HCT116 (cell line): ENCODE measurements around the gene PLAGL2. TPM values are rescaled to one million over a fixed set of nuclear protein-coding genes. Genes with fewer than 3 reads are reported as not detected.

ENCODE experiments used
- ATAC-seq: fragments of 200-7000 bp; cut with Tn5 transposase; 2 replicates; pipeline ENCODE4 v1.9.1; 2020; ENCODE audit warnings: mild to moderate bottlenecking, moderate library complexity
- BruUV-seq: library from RNA; stranded (reverse); fragments of 400-500 nt; replicated peaks from 2 replicates; lab custom pipeline; 2021; lab: Mats Ljungman, UMichigan
- CTCF ChIA-PET: fragments of 300-600 bp; sonication (Branson Sonifier 250); formaldehyde crosslinking; loops from one replicate; lab custom pipeline; 2021; ENCODE audit warnings: antibody characterized with exemption; lab: Charles Lee
- POLR2A ChIA-PET: fragments of 300-600, 350-600 bp; sonication (Branson Sonifier 250); formaldehyde crosslinking; loops from one replicate; lab custom pipeline; 2021; ENCODE audit warnings: antibody characterized with exemption; lab: Charles Lee
- RAD21 ChIA-PET, 2 experiments: fragments of 300-600 bp; sonication (Branson Sonifier 250); formaldehyde crosslinking; loops; one replicate each; lab custom pipeline; 2023; ENCODE audit warnings: low total read pairs in 2 of 2; ENCODE audit not compliant: uncharacterized antibody in 2 of 2, unreplicated experiment in 2 of 2, low non-redundant PET in 1 of 2; lab: Charles Lee
- DNase-seq: peaks from one replicate; pipeline ENCODE4 v3.0.0-alpha.2; 2010; ENCODE audit warnings: low read depth, low spot score
- H2AFZ ChIP-seq: fragments of 200-600 bp; shearing (Covaris generic), sonication (generic); 2 replicates; pipeline ENCODE4 v1.6.1; 2017; ENCODE audit warnings: low read depth, mixed run types, mixed read lengths, antibody characterized with exemption, low read length; ENCODE audit not compliant: poor library complexity, severe bottlenecking
- H3K27ac ChIP-seq: 2 replicates; pipeline ENCODE4 v1.5.1; 2012; ENCODE audit warnings: low read depth, low read length
- H3K27me3 ChIP-seq: fragments of 200-600 bp; sonication (generic); 2 replicates; pipeline ENCODE4 v1.6.1; 2016; ENCODE audit warnings: mixed run types, low read length, mixed read lengths; ENCODE audit not compliant: insufficient read depth
- H3K36me3 ChIP-seq, 2 experiments: fragments of 200-500 bp in 1 of 2; fragments of 200-600 bp in 1 of 2; sonication (Bioruptor generic) in 1 of 2; sonication (generic) in 1 of 2; 2 replicates each; pipeline versions ENCODE4 v1.5.1 to v1.6.1; 2014 to 2016; ENCODE audit warnings: low read length in 2 of 2, inconsistent platforms in 1 of 2, mixed read lengths in 1 of 2, mixed run types in 1 of 2; ENCODE audit not compliant: insufficient read depth in 2 of 2, control insufficient read depth in 1 of 2
- H3K4me1 ChIP-seq, 2 experiments: fragments of 200-600 bp in 1 of 2; sonication (generic) in 1 of 2; 2 replicates each; pipeline versions ENCODE4 v1.5.1 to v1.6.1; 2012 to 2017; ENCODE audit warnings: low read length in 2 of 2, inconsistent platforms in 1 of 2, mild to moderate bottlenecking in 1 of 2, mixed read lengths in 1 of 2, mixed run types in 1 of 2, moderate library complexity in 1 of 2; ENCODE audit not compliant: insufficient read depth in 2 of 2, control insufficient read depth in 1 of 2
- H3K4me2 ChIP-seq: fragments of 200-600 bp; sonication (generic); 2 replicates; pipeline ENCODE4 v1.6.1; 2017; ENCODE audit warnings: mixed run types, low read length, mixed read lengths
- H3K4me3 ChIP-seq, 2 experiments: fragments of 200-600 bp in 1 of 2; sonication (generic) in 1 of 2; replicated peaks in 1 of 2; 2 replicates each; pipeline ENCODE4 v1.5.1; 2011 to 2016; ENCODE audit warnings: low read length in 2 of 2, control low read depth in 1 of 2, low read depth in 1 of 2, mild to moderate bottlenecking in 1 of 2, mixed read lengths in 1 of 2, mixed run types in 1 of 2
- H3K79me2 ChIP-seq: fragments of 200-600 bp; sonication (generic); 2 replicates; pipeline ENCODE4 v1.6.1; 2017; ENCODE audit warnings: mild to moderate bottlenecking, mixed run types, low read length, moderate library complexity, mixed read lengths; ENCODE audit not compliant: insufficient read depth
- H3K9ac ChIP-seq: fragments of 200-600 bp; sonication (generic); 2 replicates; pipeline ENCODE4 v1.6.1; 2016; ENCODE audit warnings: low read length, mixed read lengths
- H3K9me2 ChIP-seq: fragments of 200-600 bp; sonication (generic), shearing (Covaris generic); 2 replicates; pipeline ENCODE4 v1.6.1; 2017; ENCODE audit warnings: mixed run types, mild to moderate bottlenecking, moderate library complexity; ENCODE audit not compliant: insufficient read depth
- H3K9me3 ChIP-seq, 2 experiments: fragments of 200-500 bp in 1 of 2; fragments of 200-600 bp in 1 of 2; sonication (Bioruptor generic) in 1 of 2; sonication (generic) in 1 of 2; 2 replicates each; pipeline ENCODE4 v1.6.1; 2014 to 2017; ENCODE audit warnings: low read length in 2 of 2, mixed read lengths in 2 of 2, inconsistent platforms in 1 of 2, low read depth in 1 of 2, mild to moderate bottlenecking in 1 of 2, mixed run types in 1 of 2, moderate library complexity in 1 of 2; ENCODE audit not compliant: control insufficient read depth in 1 of 2, insufficient read depth in 1 of 2
- H4K20me1 ChIP-seq: fragments of 200-600 bp; sonication (generic), shearing (Covaris generic); 2 replicates; pipeline ENCODE4 v1.6.1; 2017; ENCODE audit warnings: mixed run types, mild to moderate bottlenecking, moderate library complexity; ENCODE audit not compliant: insufficient read depth
- ATF3 ChIP-seq: IDR thresholded peaks from 2 replicates; pipeline ENCODE4 v1.6.1; 2012
- CTCF ChIP-seq, 3 experiments: fragments of 200-600 bp in 1 of 3; sonication (generic) in 1 of 3; IDR thresholded peaks in 2 of 3; conservative IDR thresholded peaks in 1 of 3; 2 replicates each; pipeline ENCODE4 v1.5.1; 2012 to 2017; ENCODE audit warnings: low read depth in 2 of 3, low read length in 2 of 3, antibody characterized with exemption in 1 of 3, borderline replicate concordance in 1 of 3, control low read depth in 1 of 3, mild to moderate bottlenecking in 1 of 3, mixed read lengths in 1 of 3, mixed run types in 1 of 3, moderate library complexity in 1 of 3; ENCODE audit not compliant: insufficient read depth in 1 of 3
- EGR1 ChIP-seq: IDR thresholded peaks from 2 replicates; pipeline ENCODE4 v1.6.1; 2012; ENCODE audit warnings: low read depth
- ELF1 ChIP-seq: IDR thresholded peaks from 2 replicates; pipeline ENCODE4 v1.6.1; 2012; ENCODE audit warnings: low read depth, borderline replicate concordance
- EZH2 ChIP-seq: fragments of 200-600 bp; sonication (generic); IDR thresholded peaks from 2 replicates; pipeline ENCODE4 v1.6.1; 2017; ENCODE audit warnings: antibody characterized with exemption, mixed run types
- EZH2phosphoT487 ChIP-seq: fragments of 200-600 bp; IDR thresholded peaks from 2 replicates; pipeline ENCODE4 v1.6.1; 2018; ENCODE audit warnings: antibody characterized with exemption, borderline replicate concordance
- FOSL1 ChIP-seq: IDR thresholded peaks from 2 replicates; pipeline ENCODE4 v1.6.1; 2012; ENCODE audit warnings: low read depth
- JUND ChIP-seq: IDR thresholded peaks from 2 replicates; pipeline ENCODE4 v1.6.1; 2012
- MAX ChIP-seq: IDR thresholded peaks from 2 replicates; pipeline ENCODE4 v1.6.1; 2012
- REST ChIP-seq: IDR thresholded peaks from 2 replicates; pipeline ENCODE4 v1.6.1; 2012; ENCODE audit warnings: low read depth
- SIN3A ChIP-seq: IDR thresholded peaks from 2 replicates; pipeline ENCODE4 v1.6.1; 2012; ENCODE audit warnings: low read depth
- SP1 ChIP-seq: IDR thresholded peaks from 2 replicates; pipeline ENCODE4 v1.6.1; 2012; ENCODE audit warnings: low read depth
- YY1 ChIP-seq: IDR thresholded peaks from 2 replicates; pipeline ENCODE4 v1.6.1; 2011; ENCODE audit warnings: low read length, low read depth, moderate library complexity, mild to moderate bottlenecking; ENCODE audit not compliant: insufficient replicate concordance; ENCODE audit errors: extremely low read depth
- ZFX ChIP-seq: fragments of 450-650 bp; IDR thresholded peaks from 2 replicates; pipeline ENCODE4 v1.6.1; 2017
- ZNF274 ChIP-seq: fragments of 200-500 bp; sonication (Bioruptor generic); IDR thresholded peaks from 2 replicates; pipeline ENCODE4 v1.6.1; 2014; ENCODE audit warnings: mild to moderate bottlenecking, low read depth, low read length, inconsistent platforms
- intact Hi-C: fragments of 100-400 bp; cut with micrococcal nuclease; formaldehyde crosslinking; loops from 2 replicates; pipeline ENCODE4 v1.10.0; 2022
- total RNA-seq: library from RNA; stranded (reverse); gene quantifications from one replicate; pipeline ENCODE4 v1.2.1, GENCODE V29; 2021; ENCODE audit not compliant: unreplicated experiment

The PLAGL2 gene
- total RNA-seq, 1 experiment from 2014 or later, result 18.3 TPM

GRCh38 chr20:32189123-32189410, 18.5 kb downstream of the PLAGL2 start:
- ChIA-PET POLR2A (no interaction called here), RAD21 (no interaction called here), CTCF (no interaction called here)
- no TSS peak for BruUV-seq
- no peaks in the 10 kb centered on the region for H3K9me2 ChIP-seq
- no peaks in the 10 kb centered on the region; the same call in 1 of the 2 replicates for H3K79me2 ChIP-seq
- H3K27me3 ChIP-seq, result no peaks in the 10 kb centered on the region
- H3K4me2 ChIP-seq, result no peak overlapping the region
- DNase-seq (no peak), ATAC-seq (no peak)
- no peak overlapping the region for H2AFZ ChIP-seq
- H3K9me3 ChIP-seq, result no peaks in the 10 kb centered on the region
- no peak overlapping the region for H3K4me3 ChIP-seq
- TF ChIP-seq ATF3 (no peak), CTCF (IDR thresholded peaks at IDR 0.05 in 2 of 3, conservative IDR thresholded peaks at IDR 0.05 in 1 of 3; ENCODE audit: borderline replicate concordance in 1 of 3, insufficient read depth in 1 of 3, low read depth in 2 of 3, low read length in 2 of 3) (no peak), MAX (no peak), JUND (no peak)
- no peaks in the 10 kb centered on the region for H4K20me1 ChIP-seq
- intact Hi-C loops, result no loop called here
- H3K27ac ChIP-seq, result no peak overlapping the region
- no peak overlapping the region for H3K9ac ChIP-seq
- H3K36me3 ChIP-seq, result 0 out of 4 replicates have a peak, but pooled peaks cover 0 to 9% of the 10 kb centered on the region in 2 experiments
- no peaks in the 10 kb centered on the region for H3K4me1 ChIP-seq

- DNase-seq (no peak), ATAC-seq (no peak)
- no peaks in the 10 kb centered on the region for H3K4me1 ChIP-seq
- no TSS peak for BruUV-seq
- no peaks in the 10 kb centered on the region for H3K9me3 ChIP-seq
- H3K9ac ChIP-seq, result no peak overlapping the region
- intact Hi-C loops, result no loop called here
- no peak overlapping the region for H3K27ac ChIP-seq
- RAD21 ChIA-PET, result no interaction called here
- no peaks in the 10 kb centered on the region for H3K9me2 ChIP-seq
- H3K36me3 ChIP-seq, result 0 out of 4 replicates have a peak, but pooled peaks cover 0 to 5% of the 10 kb centered on the region in 2 experiments
- H3K4me2 ChIP-seq, result no peak overlapping the region
- CTCF ChIA-PET, result no interaction called here
- no peak overlapping the region for H2AFZ ChIP-seq
- H3K4me3 ChIP-seq, result no peak overlapping the region
- POLR2A ChIA-PET, result no interaction called here
- no peaks in the 10 kb centered on the region for H3K27me3 ChIP-seq
- H3K79me2 ChIP-seq, result no peaks in the 10 kb centered on the region; the same call in 1 of the 2 replicates
- no peaks in the 10 kb centered on the region for H4K20me1 ChIP-seq
- TF ChIP-seq ELF1, result no peak
- TF ChIP-seq EZH2phosphoT487, result no peak
- TF ChIP-seq EGR1, result no peak
- TF ChIP-seq JUND, result no peak
- no peak for TF ChIP-seq SIN3A
- no peak for TF ChIP-seq FOSL1
- no peak for TF ChIP-seq ZNF274
- TF ChIP-seq ZFX, result no peak
- no peak for TF ChIP-seq YY1
- TF ChIP-seq SP1, result no peak
- TF ChIP-seq EZH2, result no peak
- TF ChIP-seq REST, result no peak
Measured at GRCh38 chr20:32188376-32189122, 19.0 kb downstream of the PLAGL2 start.
